ENCODE data around the gene COPZ1. TPM values are rescaled to one million over a fixed set of nuclear protein-coding genes. Genes with fewer than 3 reads are reported as not detected.

COPZ1 gene
- total RNA-seq, 1 donor from 2014 or later: 173 TPM

GRCh38 chr12:54371328-54372112 lies 46.6 kb downstream of the COPZ1 start:
- H3K4me3 Mint-ChIP-seq (ENCODE audit: low read depth): no peak overlapping the region
- H3K4me1 Mint-ChIP-seq (ENCODE audit: low read depth): peaks cover 6% of the 10 kb centered on the region
- H3K9me3 Mint-ChIP-seq (ENCODE audit: low read depth): no peaks in the 10 kb centered on the region
- peaks cover 9% of the 10 kb centered on the region for H3K36me3 Mint-ChIP-seq (ENCODE audit: insufficient read depth)
- TF ChIP-seq CTCF (IDR thresholded peaks at IDR 0.05; ENCODE audit: unreplicated experiment): no peak
- DNase-seq (ENCODE audit: low spot score, unreplicated experiment): no peak
- H3K27ac Mint-ChIP-seq: no peak overlapping the region
- peaks cover 38% of the 10 kb centered on the region for H3K27me3 Mint-ChIP-seq

- Mint-ChIP-seq H3K4me1 (ENCODE audit: low read depth) (peaks cover 8% of the 10 kb centered on the region), H3K27me3 (peaks cover 38% of the 10 kb centered on the region), H3K9me3 (ENCODE audit: low read depth) (no peaks in the 10 kb centered on the region), H3K4me3 (ENCODE audit: low read depth) (no peak overlapping the region), H3K27ac (no peak overlapping the region), H3K36me3 (ENCODE audit: insufficient read depth) (peaks cover 9% of the 10 kb centered on the region)
- DNase-seq (ENCODE audit: low spot score, unreplicated experiment): no peak
- TF ChIP-seq CTCF (IDR thresholded peaks at IDR 0.05; ENCODE audit: unreplicated experiment): no peak
Measured at GRCh38 chr12:54372113-54372806, 47.3 kb downstream of the COPZ1 start.

GRCh38 chr12:54373649-54374561 lies 49.0 kb downstream of the COPZ1 start:
- no peak overlapping the region for H3K27ac Mint-ChIP-seq
- TF ChIP-seq CTCF (IDR thresholded peaks at IDR 0.05; ENCODE audit: unreplicated experiment): no peak
- peaks cover 9% of the 10 kb centered on the region for H3K36me3 Mint-ChIP-seq (ENCODE audit: insufficient read depth)
- no peaks in the 10 kb centered on the region for H3K9me3 Mint-ChIP-seq (ENCODE audit: low read depth)
- DNase-seq (ENCODE audit: low spot score, unreplicated experiment): no peak
- H3K4me3 Mint-ChIP-seq (ENCODE audit: low read depth): no peak overlapping the region
- H3K27me3 Mint-ChIP-seq: peaks cover 25% of the 10 kb centered on the region
- peaks cover 13% of the 10 kb centered on the region for H3K4me1 Mint-ChIP-seq (ENCODE audit: low read depth)

GRCh38 chr12:54374562-54375258 lies 49.8 kb downstream of the COPZ1 start:
- H3K4me3 Mint-ChIP-seq (ENCODE audit: low read depth): no peak overlapping the region
- TF ChIP-seq CTCF (IDR thresholded peaks at IDR 0.05; ENCODE audit: unreplicated experiment): no peak
- no peak overlapping the region for H3K27ac Mint-ChIP-seq
- H3K9me3 Mint-ChIP-seq (ENCODE audit: low read depth): no peaks in the 10 kb centered on the region
- H3K36me3 Mint-ChIP-seq (ENCODE audit: insufficient read depth): peaks cover 9% of the 10 kb centered on the region
- H3K4me1 Mint-ChIP-seq (ENCODE audit: low read depth): peaks cover 13% of the 10 kb centered on the region
- no peak for DNase-seq (ENCODE audit: low spot score, unreplicated experiment)
- peaks cover 18% of the 10 kb centered on the region for H3K27me3 Mint-ChIP-seq

All from progenitor cell of endocrine pancreas (in vitro differentiated cells).